HepG2 (cell line): ENCODE measurements around the gene PRIM2. TPM values are rescaled to one million over a fixed set of nuclear protein-coding genes. Genes with fewer than 3 reads are reported as not detected.

ENCODE experiments used
- MYNN ChIP-seq: sonication (generic); formaldehyde crosslinking; IDR thresholded peaks from 2 replicates; pipeline ENCODE4 v1.4.0; 2020; ENCODE audit warnings: mild to moderate bottlenecking, low read depth, missing genetic modification reagents
- POLR2AphosphoS5 ChIP-seq: IDR thresholded peaks from 2 replicates; pipeline ENCODE4 v1.6.1; 2012; ENCODE audit warnings: low read depth, low read length
- SOX5 ChIP-seq: IDR thresholded peaks from 2 replicates; pipeline ENCODE4 v1.6.1; 2016; ENCODE audit warnings: borderline replicate concordance
- TGIF2 ChIP-seq: IDR thresholded peaks from 2 replicates; pipeline ENCODE4 v1.6.1; 2016; ENCODE audit warnings: control low read depth, missing compliant biosample characterization
- TOPORS ChIP-seq: sonication (generic); formaldehyde crosslinking; IDR thresholded peaks from 2 replicates; pipeline ENCODE4 v1.8.0; 2023; ENCODE audit warnings: mild to moderate bottlenecking, missing genetic modification reagents
- ZNF3 ChIP-seq: IDR thresholded peaks from 2 replicates; pipeline ENCODE4 v1.7.0; 2017; ENCODE audit warnings: inconsistent platforms
- ZNF646 ChIP-seq: sonication (generic); formaldehyde crosslinking; IDR thresholded peaks from 2 replicates; pipeline ENCODE4 v1.9.0; 2021; ENCODE audit warnings: mild to moderate bottlenecking, missing genetic modification reagents
- ZNF678 ChIP-seq: sonication (generic); formaldehyde crosslinking; IDR thresholded peaks from 2 replicates; pipeline ENCODE4 v1.4.0; 2020; ENCODE audit warnings: mild to moderate bottlenecking, missing genetic modification reagents
- ZNF781 ChIP-seq: sonication (generic); formaldehyde crosslinking; IDR thresholded peaks from 2 replicates; pipeline ENCODE4 v1.5.1; 2020; ENCODE audit warnings: borderline replicate concordance, mild to moderate bottlenecking, missing genetic modification reagents; ENCODE audit errors: not compliant biosample characterization
- polyA plus RNA-seq, 8 experiments: library from polyadenylated mRNA; depleted of rRNA in 3 of 8; stranded (reverse) in 7 of 8; unstranded in 1 of 8; fragments of >200 nt; fragmentation: Illumina TruSeq in 4 of 8; extraction: Trizol in 4 of 8; gene quantifications; 2 replicates each; pipeline versions ENCODE4 v1.2.1 to v1.2.3, GENCODE V29; 2011 to 2016; ENCODE audit warnings: low read depth in 4 of 8, missing spikeins in 1 of 8, mixed read lengths in 1 of 8; ENCODE audit not compliant: insufficient read depth in 1 of 8
- total RNA-seq, 5 experiments: library from RNA; depleted of rRNA; stranded (reverse); fragments of >200 nt; fragmentation: Illumina TruSeq; extraction: Trizol; gene quantifications; 2 replicates each; pipeline ENCODE4 v1.2.3, GENCODE V29; 2016; ENCODE audit warnings: low read depth in 1 of 5
- TF ChIP-seq, protein P1 (sequence below): sonication (generic); formaldehyde crosslinking; IDR thresholded peaks from 2 replicates; pipeline ENCODE4 v1.5.0; 2020; ENCODE audit warnings: missing genetic modification reagents
- TF ChIP-seq, protein P2 (sequence below): sonication (generic); formaldehyde crosslinking; IDR thresholded peaks from 2 replicates; pipeline ENCODE4 v1.5.0; 2020; ENCODE audit warnings: mild to moderate bottlenecking, missing genetic modification reagents, borderline replicate concordance
- TF ChIP-seq, protein P3 (sequence below): sonication (generic); formaldehyde crosslinking; conservative IDR thresholded peaks from 2 replicates; pipeline ENCODE4 v1.4.0; 2020; ENCODE audit warnings: missing genetic modification reagents

The PRIM2 gene
- total and polyA plus RNA-seq, 2 of the 13 experiments (the other 11 are each of a cell fraction or from before 2014, with no cell fraction given) = 8.0 to 52.7 TPM

- TF ChIP-seq, protein P1, sequence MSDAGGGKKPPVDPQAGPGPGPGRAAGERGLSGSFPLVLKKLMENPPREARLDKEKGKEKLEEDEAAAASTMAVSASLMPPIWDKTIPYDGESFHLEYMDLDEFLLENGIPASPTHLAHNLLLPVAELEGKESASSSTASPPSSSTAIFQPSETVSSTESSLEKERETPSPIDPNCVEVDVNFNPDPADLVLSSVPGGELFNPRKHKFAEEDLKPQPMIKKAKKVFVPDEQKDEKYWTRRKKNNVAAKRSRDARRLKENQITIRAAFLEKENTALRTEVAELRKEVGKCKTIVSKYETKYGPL (CRISPR knock-in tag) = 0 out of 2 replicates have a peak, but pooled peaks have one; percentile 8
- TF ChIP-seq ZNF678 (CRISPR knock-in tag) (peak; percentile 77; the same call in 1 of the 2 replicates), ZNF646 (no peak), ZNF781 (CRISPR knock-in tag) (no peak), TOPORS (CRISPR knock-in tag) (no peak; the same call in 1 of the 2 replicates), ZNF3 (0 out of 2 replicates have a peak, but pooled peaks have one; percentile 3), SOX5 (CRISPR knock-in tag) (peak; percentile 35; the same call in 1 of the 2 replicates), POLR2AphosphoS5 (peak; percentile 99), MYNN (0 out of 2 replicates have a peak, but pooled peaks have one; percentile 40), TGIF2 (CRISPR knock-in tag) (peak; percentile 95)
- TF ChIP-seq, protein P2, sequence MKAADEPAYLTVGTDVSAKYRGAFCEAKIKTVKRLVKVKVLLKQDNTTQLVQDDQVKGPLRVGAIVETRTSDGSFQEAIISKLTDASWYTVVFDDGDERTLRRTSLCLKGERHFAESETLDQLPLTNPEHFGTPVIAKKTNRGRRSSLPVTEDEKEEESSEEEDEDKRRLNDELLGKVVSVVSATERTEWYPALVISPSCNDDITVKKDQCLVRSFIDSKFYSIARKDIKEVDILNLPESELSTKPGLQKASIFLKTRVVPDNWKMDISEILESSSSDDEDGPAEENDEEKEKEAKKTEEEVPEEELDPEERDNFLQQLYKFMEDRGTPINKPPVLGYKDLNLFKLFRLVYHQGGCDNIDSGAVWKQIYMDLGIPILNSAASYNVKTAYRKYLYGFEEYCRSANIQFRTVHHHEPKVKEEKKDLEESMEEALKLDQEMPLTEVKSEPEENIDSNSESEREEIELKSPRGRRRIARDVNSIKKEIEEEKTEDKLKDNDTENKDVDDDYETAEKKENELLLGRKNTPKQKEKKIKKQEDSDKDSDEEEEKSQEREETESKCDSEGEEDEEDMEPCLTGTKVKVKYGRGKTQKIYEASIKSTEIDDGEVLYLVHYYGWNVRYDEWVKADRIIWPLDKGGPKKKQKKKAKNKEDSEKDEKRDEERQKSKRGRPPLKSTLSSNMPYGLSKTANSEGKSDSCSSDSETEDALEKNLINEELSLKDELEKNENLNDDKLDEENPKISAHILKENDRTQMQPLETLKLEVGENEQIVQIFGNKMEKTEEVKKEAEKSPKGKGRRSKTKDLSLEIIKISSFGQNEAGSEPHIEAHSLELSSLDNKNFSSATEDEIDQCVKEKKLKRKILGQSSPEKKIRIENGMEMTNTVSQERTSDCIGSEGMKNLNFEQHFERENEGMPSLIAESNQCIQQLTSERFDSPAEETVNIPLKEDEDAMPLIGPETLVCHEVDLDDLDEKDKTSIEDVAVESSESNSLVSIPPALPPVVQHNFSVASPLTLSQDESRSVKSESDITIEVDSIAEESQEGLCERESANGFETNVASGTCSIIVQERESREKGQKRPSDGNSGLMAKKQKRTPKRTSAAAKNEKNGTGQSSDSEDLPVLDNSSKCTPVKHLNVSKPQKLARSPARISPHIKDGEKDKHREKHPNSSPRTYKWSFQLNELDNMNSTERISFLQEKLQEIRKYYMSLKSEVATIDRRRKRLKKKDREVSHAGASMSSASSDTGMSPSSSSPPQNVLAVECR (CRISPR knock-in tag) = peak; percentile 94
- TF ChIP-seq, protein P3, sequence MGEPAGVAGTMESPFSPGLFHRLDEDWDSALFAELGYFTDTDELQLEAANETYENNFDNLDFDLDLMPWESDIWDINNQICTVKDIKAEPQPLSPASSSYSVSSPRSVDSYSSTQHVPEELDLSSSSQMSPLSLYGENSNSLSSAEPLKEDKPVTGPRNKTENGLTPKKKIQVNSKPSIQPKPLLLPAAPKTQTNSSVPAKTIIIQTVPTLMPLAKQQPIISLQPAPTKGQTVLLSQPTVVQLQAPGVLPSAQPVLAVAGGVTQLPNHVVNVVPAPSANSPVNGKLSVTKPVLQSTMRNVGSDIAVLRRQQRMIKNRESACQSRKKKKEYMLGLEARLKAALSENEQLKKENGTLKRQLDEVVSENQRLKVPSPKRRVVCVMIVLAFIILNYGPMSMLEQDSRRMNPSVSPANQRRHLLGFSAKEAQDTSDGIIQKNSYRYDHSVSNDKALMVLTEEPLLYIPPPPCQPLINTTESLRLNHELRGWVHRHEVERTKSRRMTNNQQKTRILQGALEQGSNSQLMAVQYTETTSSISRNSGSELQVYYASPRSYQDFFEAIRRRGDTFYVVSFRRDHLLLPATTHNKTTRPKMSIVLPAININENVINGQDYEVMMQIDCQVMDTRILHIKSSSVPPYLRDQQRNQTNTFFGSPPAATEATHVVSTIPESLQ (CRISPR knock-in tag) = peak; percentile 77; the same call in 1 of the 2 replicates
Observed at GRCh38 chr6:57317060-57317943, at the start of gene PRIM2 (continued).
